Ammon's horn (tissue), 1 donor: Measurements from ENCODE around the gene KRT36.

Experiments used
- DNase-seq: peaks from one replicate; pipeline ENCODE4 v3.0.0-alpha.2; 2016; ENCODE audit warnings: low spot score

Gene KRT36

GRCh38 chr17:41489531-41489930 is at the start of gene KRT36:
KRT36 (minus strand) TSS chr17:41489910; CDS start chr17:41489864, 46 bp downstream.
- no peak for DNase-seq

GRCh38 chr17:41539071-41539492 is 49.4 kb upstream of the KRT36 start:
- no peak for DNase-seq

GRCh38 chr17:41538565-41538991 is 48.9 kb upstream of the KRT36 start:
- no peak for DNase-seq

GRCh38 chr17:41537990-41538389 is 48.3 kb upstream of the KRT36 start:
- DNase-seq, result no peak

- no peak for DNase-seq
Measured at GRCh38 chr17:41537614-41537954, 47.9 kb upstream of the KRT36 start.

GRCh38 chr17:41536741-41537613 is 47.3 kb upstream of the KRT36 start:
- no peak for DNase-seq

- DNase-seq, result no peak
Measured at GRCh38 chr17:41535764-41536481, 46.2 kb upstream of the KRT36 start.

- DNase-seq, result no peak
Measured at GRCh38 chr17:41534899-41535546, 45.3 kb upstream of the KRT36 start.

- no peak for DNase-seq
Measured at GRCh38 chr17:41533613-41534012, 43.9 kb upstream of the KRT36 start.

- DNase-seq, result no peak
Measured at GRCh38 chr17:41532947-41533570, 43.3 kb upstream of the KRT36 start.

- no peak for DNase-seq
Measured at GRCh38 chr17:41531993-41532392, 42.3 kb upstream of the KRT36 start.

- no peak for DNase-seq
Measured at GRCh38 chr17:41530062-41531048, 40.6 kb upstream of the KRT36 start.

- no peak for DNase-seq
Measured at GRCh38 chr17:41529491-41529915, 39.8 kb upstream of the KRT36 start.

GRCh38 chr17:41528959-41529353 is 39.2 kb upstream of the KRT36 start:
- DNase-seq, result no peak

GRCh38 chr17:41527063-41528023 is 37.6 kb upstream of the KRT36 start:
- DNase-seq, result no peak

GRCh38 chr17:41524261-41524660 is 34.6 kb upstream of the KRT36 start:
- no peak for DNase-seq

GRCh38 chr17:41523787-41524186 is 34.1 kb upstream of the KRT36 start:
- DNase-seq, result no peak

- DNase-seq, result no peak
Measured at GRCh38 chr17:41523225-41523593, 33.5 kb upstream of the KRT36 start.

GRCh38 chr17:41522301-41523224 is 32.9 kb upstream of the KRT36 start:
- DNase-seq, result no peak
